ENCODE data around the gene IFNAR1.

IFNAR1 gene

GRCh38 chr21:33334824-33335223, 10.1 kb downstream of the IFNAR1 start:
- H3K9ac ChIP-seq (ENCODE audit: low read depth, low read length, poor library complexity, severe bottlenecking) = no peak overlapping the region
- H3F3A ChIP-seq (ENCODE audit: low read depth) = peaks cover 6% of the 10 kb centered on the region; the same call in 1 of the 2 replicates
- no peak overlapping the region for H3K4me2 ChIP-seq (ENCODE audit: low read depth, low read length, poor library complexity, severe bottlenecking)
- H3K4me1 ChIP-seq (ENCODE audit: insufficient read depth, low read length, poor library complexity, severe bottlenecking) = peaks cover 43% of the 10 kb centered on the region
- peaks cover 6% of the 10 kb centered on the region; the same call in 1 of the 2 replicates for H3K9me3 ChIP-seq (ENCODE audit: insufficient read depth, low read depth, low read length)
- peaks cover 20% of the 10 kb centered on the region for H4K20me1 ChIP-seq (ENCODE audit: insufficient read depth, low read length, poor library complexity, severe bottlenecking)
- peaks cover 84% of the 10 kb centered on the region for H3K79me2 ChIP-seq (ENCODE audit: insufficient read depth, low read length)
- H3K36me3 ChIP-seq (ENCODE audit: insufficient read depth, low read length) = peaks cover 21% of the 10 kb centered on the region; the same call in 1 of the 2 replicates
- no peak for TF ChIP-seq EZH2phosphoT487 (IDR thresholded peaks at IDR 0.05; ENCODE audit: borderline replicate concordance)
- no peak for TF ChIP-seq CTCF (conservative IDR thresholded peaks at IDR 0.05; ENCODE audit: low read length)
- H3K27me3 ChIP-seq (ENCODE audit: insufficient read depth, low read length, poor library complexity, severe bottlenecking) = no peaks in the 10 kb centered on the region
- no peaks in the 10 kb centered on the region for H3K9me2 ChIP-seq (replicated peaks; ENCODE audit: low read depth, low read length)
- no peak overlapping the region for H2AFZ ChIP-seq (ENCODE audit: low read length)
- H3K4me3 ChIP-seq (ENCODE audit: low read length, poor library complexity, severe bottlenecking) = no peak overlapping the region

- Histone ChIP-seq H3K9me3 (ENCODE audit: insufficient read depth, low read depth, low read length) (no peaks in the 10 kb centered on the region), H3K4me1 (ENCODE audit: insufficient read depth, low read length, poor library complexity, severe bottlenecking) (peaks cover 8% of the 10 kb centered on the region), H3K4me3 (ENCODE audit: low read length, poor library complexity, severe bottlenecking) (no peak overlapping the region), H3K27me3 (ENCODE audit: insufficient read depth, low read length, poor library complexity, severe bottlenecking) (no peaks in the 10 kb centered on the region), H3F3A (ENCODE audit: low read depth) (no peaks in the 10 kb centered on the region), H2AFZ (ENCODE audit: low read length) (no peak overlapping the region), H3K9ac (ENCODE audit: low read depth, low read length, poor library complexity, severe bottlenecking) (no peak overlapping the region), H4K20me1 (ENCODE audit: insufficient read depth, low read length, poor library complexity, severe bottlenecking) (peaks cover 19% of the 10 kb centered on the region), H3K9me2 (replicated peaks; ENCODE audit: low read depth, low read length) (no peaks in the 10 kb centered on the region), H3K4me2 (ENCODE audit: low read depth, low read length, poor library complexity, severe bottlenecking) (no peak overlapping the region), H3K79me2 (ENCODE audit: insufficient read depth, low read length) (peaks cover 68% of the 10 kb centered on the region), H3K36me3 (ENCODE audit: insufficient read depth, low read length) (peaks cover 56% of the 10 kb centered on the region; the same call in 1 of the 2 replicates)
- no peak for TF ChIP-seq CTCF (conservative IDR thresholded peaks at IDR 0.05; ENCODE audit: low read length)
- TF ChIP-seq EZH2phosphoT487 (IDR thresholded peaks at IDR 0.05; ENCODE audit: borderline replicate concordance) = no peak
Observed at GRCh38 chr21:33339135-33339534, 14.4 kb downstream of the IFNAR1 start.

GRCh38 chr21:33339918-33340317, 15.1 kb downstream of the IFNAR1 start:
- Histone ChIP-seq H3K4me2 (ENCODE audit: low read depth, low read length, poor library complexity, severe bottlenecking) (no peak overlapping the region), H2AFZ (ENCODE audit: low read length) (no peak overlapping the region), H3K36me3 (ENCODE audit: insufficient read depth, low read length) (peaks cover 61% of the 10 kb centered on the region; the same call in 1 of the 2 replicates), H3K79me2 (ENCODE audit: insufficient read depth, low read length) (peaks cover 60% of the 10 kb centered on the region), H4K20me1 (ENCODE audit: insufficient read depth, low read length, poor library complexity, severe bottlenecking) (peaks cover 13% of the 10 kb centered on the region), H3K4me3 (ENCODE audit: low read length, poor library complexity, severe bottlenecking) (no peak overlapping the region), H3K27me3 (ENCODE audit: insufficient read depth, low read length, poor library complexity, severe bottlenecking) (no peaks in the 10 kb centered on the region), H3F3A (ENCODE audit: low read depth) (no peaks in the 10 kb centered on the region), H3K9ac (ENCODE audit: low read depth, low read length, poor library complexity, severe bottlenecking) (no peak overlapping the region), H3K9me3 (ENCODE audit: insufficient read depth, low read depth, low read length) (no peaks in the 10 kb centered on the region), H3K9me2 (replicated peaks; ENCODE audit: low read depth, low read length) (no peaks in the 10 kb centered on the region), H3K4me1 (ENCODE audit: insufficient read depth, low read length, poor library complexity, severe bottlenecking) (peaks cover under 1% of the 10 kb centered on the region)
- TF ChIP-seq CTCF (conservative IDR thresholded peaks at IDR 0.05; ENCODE audit: low read length) (no peak), EZH2phosphoT487 (IDR thresholded peaks at IDR 0.05; ENCODE audit: borderline replicate concordance) (no peak)

All from Loucy (cell line).